Endothelial cell of umbilical vein (primary cell): ENCODE results near the gene PRSS33. TPM values are rescaled to one million over a fixed set of nuclear protein-coding genes. Genes with fewer than 3 reads are reported as not detected.

ENCODE experiments used
- BruUV-seq: library from RNA; stranded (reverse); fragments of 400-500 nt; replicated peaks from 2 replicates; lab custom pipeline; 2021; lab: Mats Ljungman, UMichigan
- CTCF ChIA-PET: fragments of 300-600, 350-600 bp; sonication (Branson Sonifier 250); formaldehyde crosslinking; loops from one replicate; lab custom pipeline; 2021; ENCODE audit warnings: antibody characterized with exemption, inconsistent platforms; lab: Charles Lee
- POLR2A ChIA-PET: fragments of 300-600, 350-600 bp; sonication (Branson Sonifier 250); formaldehyde crosslinking; loops from one replicate; lab custom pipeline; 2021; ENCODE audit warnings: antibody characterized with exemption, inconsistent platforms; lab: Charles Lee
- DNase-seq: peaks from one replicate; pipeline ENCODE4 v3.0.0-alpha.2; 2011; ENCODE audit warnings: low read depth, low spot score
- FAIRE-seq: peaks from 2 replicates; lab custom pipeline; 2011; peaks lifted over from hg19 to GRCh38; lab: Jason Lieb, UNC
- H2AFZ ChIP-seq: 2 replicates; pipeline ENCODE4 v1.6.0; 2012; ENCODE audit warnings: low read depth, low read length, control low read depth, inconsistent platforms
- H3K27ac ChIP-seq: 2 replicates; pipeline ENCODE4 v1.5.1; 2011; ENCODE audit warnings: low read depth, mild to moderate bottlenecking, control low read depth, low read length, moderate library complexity; ENCODE audit not compliant: insufficient read depth
- H3K27me3 ChIP-seq, 2 experiments: 2 replicates each; pipeline versions ENCODE4 v1.6.0 to v1.6.1; 2011; ENCODE audit warnings: low read length in 2 of 2, mixed read lengths in 1 of 2; ENCODE audit not compliant: control insufficient read depth in 2 of 2, insufficient read depth in 2 of 2
- H3K36me3 ChIP-seq, 2 experiments: 2 replicates in 1 of 2; 3 replicates in 1 of 2; pipeline ENCODE4 v1.5.1; 2011; ENCODE audit warnings: low read length in 2 of 2, mild to moderate bottlenecking in 1 of 2, moderate library complexity in 1 of 2; ENCODE audit not compliant: control insufficient read depth in 2 of 2, insufficient read depth in 2 of 2; ENCODE audit errors: extremely low read depth in 1 of 2
- H3K4me1 ChIP-seq: 3 replicates; pipeline ENCODE4 v1.5.1; 2011; ENCODE audit warnings: mild to moderate bottlenecking, low read length; ENCODE audit not compliant: control insufficient read depth, insufficient read depth; ENCODE audit errors: extremely low read depth
- H3K4me2 ChIP-seq: 2 replicates; pipeline ENCODE4 v1.6.1; 2011; ENCODE audit warnings: low read length, control low read depth, mixed read lengths; ENCODE audit not compliant: insufficient read depth
- H3K4me3 ChIP-seq, 3 experiments: fragments of 200-600 bp in 1 of 3; sonication (generic), shearing (Covaris generic) in 1 of 3; replicated peaks in 1 of 3; 2 replicates each; pipeline ENCODE4 v1.5.1; 2011 to 2016; ENCODE audit warnings: control low read depth in 3 of 3, low read length in 3 of 3, mild to moderate bottlenecking in 2 of 3, inconsistent platforms in 1 of 3, low read depth in 1 of 3, moderate library complexity in 1 of 3; ENCODE audit not compliant: insufficient read depth in 1 of 3
- H3K79me2 ChIP-seq: 2 replicates; pipeline ENCODE4 v1.6.0; 2012; ENCODE audit warnings: low read length, inconsistent platforms; ENCODE audit not compliant: control insufficient read depth, insufficient read depth
- H3K9ac ChIP-seq: replicated peaks from 2 replicates; pipeline ENCODE3; 2011; ENCODE audit warnings: low read length, control low read depth; ENCODE audit not compliant: insufficient read depth; ENCODE audit errors: extremely low read depth
- H3K9me1 ChIP-seq: replicated peaks from 3 replicates; pipeline ENCODE4 v1.6.0; 2011; ENCODE audit warnings: mild to moderate bottlenecking, low read length; ENCODE audit not compliant: control insufficient read depth, insufficient read depth; ENCODE audit errors: extremely low read depth
- H3K9me3 ChIP-seq: replicated peaks from 2 replicates; pipeline ENCODE4 v1.5.1; 2012; ENCODE audit warnings: low read length, inconsistent platforms; ENCODE audit not compliant: control insufficient read depth, insufficient read depth
- H4K20me1 ChIP-seq: replicated peaks from 2 replicates; pipeline ENCODE3; 2011; ENCODE audit warnings: mild to moderate bottlenecking, low read length; ENCODE audit not compliant: control insufficient read depth, insufficient read depth; ENCODE audit errors: extremely low read depth
- CTCF ChIP-seq, 2 donors: IDR thresholded peaks; 1 replicate in 1 of 2; 2 replicates in 1 of 2; pipeline ENCODE4 v1.5.1; 2011; ENCODE audit warnings: low read length in 2 of 2, mild to moderate bottlenecking in 2 of 2, moderate library complexity in 2 of 2, control low read depth in 1 of 2, inconsistent platforms in 1 of 2, low read depth in 1 of 2; ENCODE audit not compliant: insufficient read depth in 1 of 2; ENCODE audit errors: extremely low read depth in 1 of 2
- FOS ChIP-seq: IDR thresholded peaks from 2 replicates; pipeline ENCODE4 v1.6.1; 2011; ENCODE audit warnings: mild to moderate bottlenecking, low read length, moderate library complexity, borderline replicate concordance; ENCODE audit not compliant: insufficient read depth
- JUN ChIP-seq: IDR thresholded peaks from 2 replicates; pipeline ENCODE4 v1.6.1; 2011; ENCODE audit warnings: borderline replicate concordance, low read depth; ENCODE audit not compliant: insufficient read length, insufficient read depth
- MAX ChIP-seq: IDR thresholded peaks from 2 replicates; pipeline ENCODE4 v1.6.1; 2011; ENCODE audit not compliant: insufficient read depth, insufficient read length
- POLR2A ChIP-seq: IDR thresholded peaks from 2 replicates; pipeline ENCODE4 v1.6.1; 2012; ENCODE audit warnings: low read depth, mild to moderate bottlenecking, control low read depth, low read length
- POLR2AphosphoS5 ChIP-seq: IDR thresholded peaks from 2 replicates; pipeline ENCODE4 v1.6.1; 2012; ENCODE audit warnings: low read depth, mild to moderate bottlenecking, control low read depth, low read length, moderate library complexity; ENCODE audit not compliant: insufficient read depth
- dilution Hi-C: fragments of 300-500 bp; cut with MboI; formaldehyde crosslinking; loops from one replicate; pipeline ENCODE4 v1.15.0; 2019; ENCODE audit warnings: low sequenced_read_pairs; ENCODE audit not compliant: extremely low pct_ligation_motif_present
- intact Hi-C: fragments of 100-400 bp; cut with micrococcal nuclease; formaldehyde crosslinking; loops from one replicate; pipeline ENCODE4 v1.10.0; 2022
- polyA plus RNA-seq, 4 experiments: library from polyadenylated mRNA; depleted of rRNA in 3 of 4; stranded (reverse) in 3 of 4; unstranded in 1 of 4; fragments of >200 nt; gene quantifications; 2 replicates each; pipeline versions ENCODE4 v1.2.1 to v1.2.3, GENCODE V29; 2011 to 2012; ENCODE audit warnings: missing spikeins in 1 of 4
- total RNA-seq: library from RNA; stranded (reverse); gene quantifications from 2 replicates; pipeline ENCODE4 v1.2.3, GENCODE V29; 2021

The PRSS33 gene
- total and polyA plus RNA-seq, 2 donors (not counting 3 experiments of a cell fraction or from before 2014, with no cell fraction given) = not detected

GRCh38 chr16:2767140-2767731, 20.1 kb downstream of the PRSS33 start:
- no TSS peak for BruUV-seq
- no peak for DNase-seq
- POLR2A ChIA-PET = no interaction called here
- H4K20me1 ChIP-seq = no peaks in the 10 kb centered on the region
- no peak overlapping the region for H3K4me2 ChIP-seq
- H3K9me3 ChIP-seq = no peaks in the 10 kb centered on the region
- H3K4me3 ChIP-seq = no peak overlapping the region
- H3K36me3 ChIP-seq = peaks cover 60 to 89% of the 10 kb centered on the region in 2 experiments
- no peaks in the 10 kb centered on the region for H3K9me1 ChIP-seq
- H3K79me2 ChIP-seq = peaks cover 62% of the 10 kb centered on the region
- H3K27ac ChIP-seq = no peak overlapping the region
- no peak overlapping the region for H3K9ac ChIP-seq
- intact Hi-C loops (no loop called here), dilution Hi-C loops (no loop called here)
- FAIRE-seq = no peak
- H3K4me1 ChIP-seq = no peaks in the 10 kb centered on the region
- TF ChIP-seq JUN = no peak
- TF ChIP-seq POLR2A = no peak
- TF ChIP-seq CTCF (IDR thresholded peaks at IDR 0.05; ENCODE audit: extremely low read depth in 1 of 2, insufficient read depth in 1 of 2, low read depth in 1 of 2, low read length in 2 of 2) = no peak
- TF ChIP-seq FOS = no peak
- no peak for TF ChIP-seq POLR2AphosphoS5
- no peak for TF ChIP-seq MAX
- CTCF ChIA-PET = interaction anchor here (1.2 to 1.3 kb wide), 2 partner anchors 8 to 9 kb away, joined by 3 read pairs; no protein-coding TSS in a partner anchor
- no peaks in the 10 kb centered on the region for H3K27me3 ChIP-seq
- no peak overlapping the region for H2AFZ ChIP-seq
